ENCODE results near the gene NAPA.

DNA sequence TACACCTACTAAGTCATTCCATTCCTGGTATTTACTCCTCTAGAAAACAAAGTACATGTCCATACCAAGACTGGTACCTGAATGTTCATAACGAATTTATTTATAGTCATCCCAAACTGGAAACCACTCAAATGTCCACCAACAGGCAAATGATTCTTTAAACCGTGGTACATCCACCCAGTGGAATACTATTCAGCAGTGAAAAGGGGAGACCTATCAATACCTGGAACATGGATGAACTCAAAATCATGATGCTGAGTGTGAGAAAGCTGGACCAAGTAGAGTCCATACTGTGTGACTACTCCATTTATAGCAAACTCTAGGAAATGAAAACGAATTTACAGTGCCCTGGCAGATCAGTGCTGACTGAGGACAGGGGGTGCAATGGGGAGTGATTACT, 11.9 kb upstream of the NAPA start:
- TF ChIP-seq, protein P1, sequence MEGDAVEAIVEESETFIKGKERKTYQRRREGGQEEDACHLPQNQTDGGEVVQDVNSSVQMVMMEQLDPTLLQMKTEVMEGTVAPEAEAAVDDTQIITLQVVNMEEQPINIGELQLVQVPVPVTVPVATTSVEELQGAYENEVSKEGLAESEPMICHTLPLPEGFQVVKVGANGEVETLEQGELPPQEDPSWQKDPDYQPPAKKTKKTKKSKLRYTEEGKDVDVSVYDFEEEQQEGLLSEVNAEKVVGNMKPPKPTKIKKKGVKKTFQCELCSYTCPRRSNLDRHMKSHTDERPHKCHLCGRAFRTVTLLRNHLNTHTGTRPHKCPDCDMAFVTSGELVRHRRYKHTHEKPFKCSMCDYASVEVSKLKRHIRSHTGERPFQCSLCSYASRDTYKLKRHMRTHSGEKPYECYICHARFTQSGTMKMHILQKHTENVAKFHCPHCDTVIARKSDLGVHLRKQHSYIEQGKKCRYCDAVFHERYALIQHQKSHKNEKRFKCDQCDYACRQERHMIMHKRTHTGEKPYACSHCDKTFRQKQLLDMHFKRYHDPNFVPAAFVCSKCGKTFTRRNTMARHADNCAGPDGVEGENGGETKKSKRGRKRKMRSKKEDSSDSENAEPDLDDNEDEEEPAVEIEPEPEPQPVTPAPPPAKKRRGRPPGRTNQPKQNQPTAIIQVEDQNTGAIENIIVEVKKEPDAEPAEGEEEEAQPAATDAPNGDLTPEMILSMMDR (IDR thresholded peaks at IDR 0.05), result no peak
- no peak for TF ChIP-seq POLR2A (IDR thresholded peaks at IDR 0.05)
